ENCODE data around the gene PRDM11. TPM values are rescaled to one million over a fixed set of nuclear protein-coding genes. Genes with fewer than 3 reads are reported as not detected.

Gene PRDM11
- total RNA-seq, 1 experiment from 2014 or later, result 2.7 TPM

DNA sequence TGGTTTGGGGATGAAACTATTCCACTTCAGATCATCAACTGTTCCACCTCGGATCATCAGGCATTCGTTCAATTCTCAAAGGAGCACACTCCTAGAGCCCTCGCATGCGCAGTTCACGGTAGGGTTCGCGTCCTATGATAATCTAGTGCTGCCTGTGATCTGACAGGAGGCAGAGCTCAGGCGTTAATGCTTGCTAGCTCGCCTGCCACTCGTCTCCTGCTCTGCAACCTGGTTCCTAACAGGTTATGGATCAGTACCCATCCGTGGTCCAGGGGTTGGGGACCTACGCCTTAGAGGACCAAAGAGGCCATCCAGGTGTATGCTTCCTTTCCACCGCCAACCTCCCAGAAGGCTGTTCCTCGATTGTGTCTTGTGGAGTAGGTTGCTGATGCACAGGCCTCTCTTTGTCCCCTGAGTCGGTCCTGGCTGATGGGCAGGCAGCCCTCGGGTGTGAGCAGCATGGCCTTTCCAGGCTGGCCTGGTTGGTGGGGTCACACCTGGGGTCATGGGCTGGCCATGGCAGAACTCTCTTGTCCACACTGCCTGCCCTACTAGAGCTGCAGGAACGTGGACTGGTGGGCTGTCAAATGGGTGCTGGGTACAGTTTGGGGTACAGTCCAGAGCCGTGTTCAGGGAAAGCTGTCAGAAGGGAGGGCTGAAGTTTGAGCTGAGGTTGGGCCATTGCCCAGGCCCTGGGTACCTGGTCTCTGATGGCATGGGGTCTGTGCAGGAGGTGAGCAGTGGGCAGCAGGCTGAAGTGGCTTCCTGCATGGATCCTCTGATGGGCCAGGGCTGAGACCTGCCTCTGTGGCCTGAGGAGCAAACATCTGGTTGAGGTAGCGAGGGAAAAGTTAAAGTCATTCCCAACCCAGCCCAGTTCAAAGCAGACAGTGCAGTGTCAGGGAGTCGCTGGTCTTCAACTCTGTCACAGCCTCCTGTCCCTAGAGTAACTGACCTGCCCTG is 11.1 kb downstream of the PRDM11 start:
- Histone ChIP-seq H3K4me3 (ENCODE audit: low read length) (no peak overlapping the region), H3K4me1 (ENCODE audit: low read length) (no peaks in the 10 kb centered on the region), H3K27ac (ENCODE audit: low read length) (no peak overlapping the region), H3K79me2 (ENCODE audit: low read length) (no peaks in the 10 kb centered on the region), H3K27me3 (ENCODE audit: low read length) (no peaks in the 10 kb centered on the region), H3K9me3 (ENCODE audit: low read length) (no peaks in the 10 kb centered on the region), H3K36me3 (ENCODE audit: insufficient read depth, low read length) (no peaks in the 10 kb centered on the region), H3K9me2 (replicated peaks; ENCODE audit: insufficient read depth, low read length) (no peaks in the 10 kb centered on the region), H4K20me1 (ENCODE audit: insufficient read depth, low read depth, low read length) (peaks cover 73% of the 10 kb centered on the region), H3K4me2 (ENCODE audit: low read depth, low read length, poor library complexity, severe bottlenecking) (no peak overlapping the region), H2AFZ (ENCODE audit: low read length) (no peak overlapping the region), H3K9ac (ENCODE audit: low read length) (no peak overlapping the region)
- no peak for DNase-seq

DNA sequence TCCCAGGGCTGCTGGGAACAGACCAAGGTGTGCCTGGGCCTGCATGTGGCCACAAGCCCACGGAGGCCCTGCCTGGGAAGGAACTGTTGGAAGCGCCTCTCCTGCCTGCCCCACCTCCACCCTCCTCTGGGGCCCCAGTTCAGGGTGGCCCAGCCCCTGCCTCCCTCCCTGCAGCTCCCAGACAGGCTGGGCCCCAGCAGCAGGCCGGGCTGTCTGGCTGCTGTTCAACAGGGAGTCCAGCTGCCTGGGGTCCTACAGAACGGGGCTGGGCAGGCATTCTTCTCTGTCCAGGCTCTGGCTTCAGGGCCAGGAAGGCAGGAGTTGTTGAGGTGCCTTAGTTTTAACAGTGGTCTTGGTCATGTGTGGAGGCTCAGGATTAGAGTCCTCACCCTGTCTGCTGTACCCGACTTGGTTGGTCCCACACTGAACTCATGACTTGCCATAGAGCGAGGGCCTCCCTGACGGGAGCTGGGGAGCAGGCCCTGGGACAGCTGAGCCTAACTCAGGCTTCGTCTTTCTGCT is 11.8 kb downstream of the PRDM11 start:
- Histone ChIP-seq H3K9me2 (replicated peaks; ENCODE audit: insufficient read depth, low read length) (no peaks in the 10 kb centered on the region), H3K9ac (ENCODE audit: low read length) (no peak overlapping the region), H3K79me2 (ENCODE audit: low read length) (no peaks in the 10 kb centered on the region)

DNA sequence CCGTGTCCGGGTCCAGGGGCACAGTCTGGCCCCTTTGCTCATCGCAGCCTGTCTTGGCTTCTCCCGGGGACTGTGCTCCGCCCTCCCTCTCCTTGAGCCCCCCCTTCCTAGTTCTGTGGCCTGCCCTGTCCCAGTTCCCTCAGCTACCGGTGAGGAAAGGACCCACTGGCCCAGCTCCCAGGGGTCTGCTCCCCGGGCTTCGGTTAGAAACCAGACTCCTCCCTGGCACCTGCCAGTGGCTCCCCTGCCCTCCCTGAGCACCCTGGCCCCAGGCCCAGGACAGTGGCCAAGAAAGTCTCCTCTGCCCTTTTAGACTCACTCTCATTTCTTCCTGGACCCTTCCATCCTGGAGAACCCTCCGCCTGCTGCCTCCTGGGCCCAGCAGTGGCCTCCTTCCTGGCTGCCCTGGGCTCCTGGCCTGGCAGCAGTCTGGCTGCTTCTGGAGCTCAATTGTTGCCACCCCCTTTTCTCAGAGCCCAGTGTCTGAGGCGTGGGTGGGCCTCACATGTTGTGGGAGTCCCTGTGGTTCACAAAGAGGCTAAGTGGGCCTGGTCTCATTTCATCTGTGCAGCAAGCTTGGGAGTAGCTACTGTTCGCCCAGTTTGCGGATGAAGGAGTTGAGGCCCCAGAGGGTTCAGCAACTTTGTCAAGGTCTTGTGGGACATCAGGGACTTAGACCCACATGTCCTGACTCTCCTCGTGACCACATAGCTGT is 12.6 kb downstream of the PRDM11 start:
- H3K36me3 ChIP-seq (ENCODE audit: insufficient read depth, low read length), result no peaks in the 10 kb centered on the region
- peaks cover 82% of the 10 kb centered on the region for H4K20me1 ChIP-seq (ENCODE audit: insufficient read depth, low read depth, low read length)
- no peaks in the 10 kb centered on the region for H3K9me3 ChIP-seq (ENCODE audit: low read length)
- no peak overlapping the region for H3K27ac ChIP-seq (ENCODE audit: low read length)
- no peaks in the 10 kb centered on the region for H3K9me2 ChIP-seq (replicated peaks; ENCODE audit: insufficient read depth, low read length)
- no peak overlapping the region for H3K4me2 ChIP-seq (ENCODE audit: low read depth, low read length, poor library complexity, severe bottlenecking)
- H3K4me1 ChIP-seq (ENCODE audit: low read length), result no peaks in the 10 kb centered on the region
- no peak overlapping the region for H2AFZ ChIP-seq (ENCODE audit: low read length)
- no peak overlapping the region for H3K9ac ChIP-seq (ENCODE audit: low read length)
- no peak overlapping the region for H3K4me3 ChIP-seq (ENCODE audit: low read length)
- DNase-seq, result no peak
- H3K79me2 ChIP-seq (ENCODE audit: low read length), result no peaks in the 10 kb centered on the region
- H3K27me3 ChIP-seq (ENCODE audit: low read length), result no peaks in the 10 kb centered on the region

More for the DNA sequence above, 11.8 kb downstream of the PRDM11 start:
- H3K27ac ChIP-seq (ENCODE audit: low read length), result no peak overlapping the region
- H3K4me2 ChIP-seq (ENCODE audit: low read depth, low read length, poor library complexity, severe bottlenecking), result no peak overlapping the region
- no peak for DNase-seq
- no peaks in the 10 kb centered on the region for H3K36me3 ChIP-seq (ENCODE audit: insufficient read depth, low read length)
- H3K27me3 ChIP-seq (ENCODE audit: low read length), result no peaks in the 10 kb centered on the region
- no peak overlapping the region for H3K4me3 ChIP-seq (ENCODE audit: low read length)
- no peaks in the 10 kb centered on the region for H3K9me3 ChIP-seq (ENCODE audit: low read length)
- H3K4me1 ChIP-seq (ENCODE audit: low read length), result no peaks in the 10 kb centered on the region
- H2AFZ ChIP-seq (ENCODE audit: low read length), result no peak overlapping the region
- H4K20me1 ChIP-seq (ENCODE audit: insufficient read depth, low read depth, low read length), result peaks cover 77% of the 10 kb centered on the region

DNA sequence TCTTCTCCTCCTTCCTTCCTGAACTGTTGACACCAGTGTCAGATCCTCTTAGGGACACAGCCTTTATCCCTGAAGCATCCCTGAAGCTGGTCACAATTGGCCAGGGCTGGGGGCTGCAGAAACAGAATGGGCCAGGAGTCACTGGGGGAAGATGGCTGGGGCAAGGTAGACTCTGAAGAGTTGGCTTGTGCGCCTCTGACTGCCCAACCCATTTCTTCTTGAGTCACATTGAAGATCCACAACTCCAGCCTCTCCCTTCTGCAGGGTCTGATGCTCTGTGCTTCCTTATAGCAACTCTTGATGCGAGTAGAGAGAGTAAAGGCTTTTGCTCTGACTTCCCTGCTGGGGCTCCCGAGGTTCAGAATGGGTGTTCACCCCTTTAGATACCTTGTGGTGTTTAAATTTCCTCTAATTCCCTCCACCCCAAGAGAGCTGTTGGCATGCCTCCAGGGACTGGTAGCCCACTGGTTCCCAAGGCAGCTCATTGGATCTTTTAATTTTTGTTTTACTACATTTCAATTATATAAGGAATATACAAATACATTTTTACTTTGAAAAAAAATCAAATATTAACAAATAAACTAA is 13.4 kb downstream of the PRDM11 start:
- Histone ChIP-seq H3K27me3 (ENCODE audit: low read length) (no peaks in the 10 kb centered on the region), H3K79me2 (ENCODE audit: low read length) (no peaks in the 10 kb centered on the region), H3K9me3 (ENCODE audit: low read length) (no peaks in the 10 kb centered on the region), H2AFZ (ENCODE audit: low read length) (no peak overlapping the region), H3K4me1 (ENCODE audit: low read length) (no peaks in the 10 kb centered on the region), H3K27ac (ENCODE audit: low read length) (no peak overlapping the region), H3K36me3 (ENCODE audit: insufficient read depth, low read length) (no peaks in the 10 kb centered on the region), H4K20me1 (ENCODE audit: insufficient read depth, low read depth, low read length) (peaks cover 80% of the 10 kb centered on the region), H3K9me2 (replicated peaks; ENCODE audit: insufficient read depth, low read length) (no peaks in the 10 kb centered on the region), H3K9ac (ENCODE audit: low read length) (no peak overlapping the region), H3K4me2 (ENCODE audit: low read depth, low read length, poor library complexity, severe bottlenecking) (no peak overlapping the region), H3K4me3 (ENCODE audit: low read length) (no peak overlapping the region)
- no peak for DNase-seq

DNA sequence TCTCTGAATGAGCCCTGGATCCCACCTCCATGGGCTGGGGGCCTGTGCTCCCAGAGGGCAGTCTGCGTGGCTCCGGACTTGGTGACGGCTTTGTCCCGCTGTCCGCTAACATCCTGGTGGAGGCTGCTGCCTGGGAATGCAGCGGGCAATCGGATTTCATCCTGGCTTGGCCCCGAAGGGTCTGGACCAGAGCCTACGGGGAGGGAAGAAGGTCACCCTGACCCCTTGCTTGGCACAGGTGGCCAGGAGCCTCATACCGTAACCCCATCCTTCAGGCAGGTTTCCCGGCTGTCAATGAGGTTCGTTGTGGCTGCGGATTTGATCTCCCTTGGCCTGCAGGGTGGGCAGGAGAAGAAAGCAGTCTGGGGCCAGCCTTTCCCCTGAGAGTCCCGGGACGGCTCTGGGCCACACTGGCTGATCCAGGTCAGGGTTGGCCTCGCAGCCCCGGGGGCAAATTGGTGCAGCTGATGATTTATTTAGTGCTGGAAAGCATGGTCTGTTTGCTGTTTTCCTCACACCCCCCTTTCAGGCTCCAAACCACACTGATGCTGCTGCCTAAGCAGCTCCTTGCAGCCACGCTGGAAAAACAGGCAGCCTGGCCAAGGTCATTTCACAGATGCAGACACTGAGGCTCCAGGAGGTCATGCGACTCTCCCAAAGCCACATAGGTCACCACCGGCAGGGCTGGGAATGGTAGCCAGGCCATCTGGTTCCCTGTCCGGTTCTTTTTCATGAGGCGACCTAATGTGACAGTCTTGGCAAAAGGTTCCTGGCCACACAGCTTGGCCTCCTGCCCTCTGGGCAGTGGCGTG is 15.0 kb downstream of the PRDM11 start:
- Histone ChIP-seq H3K9me3 (ENCODE audit: low read length) (no peaks in the 10 kb centered on the region), H4K20me1 (ENCODE audit: insufficient read depth, low read depth, low read length) (peaks cover 82% of the 10 kb centered on the region), H2AFZ (ENCODE audit: low read length) (no peak overlapping the region), H3K27ac (ENCODE audit: low read length) (no peak overlapping the region), H3K36me3 (ENCODE audit: insufficient read depth, low read length) (no peaks in the 10 kb centered on the region), H3K9ac (ENCODE audit: low read length) (no peak overlapping the region), H3K4me3 (ENCODE audit: low read length) (no peak overlapping the region), H3K27me3 (ENCODE audit: low read length) (no peaks in the 10 kb centered on the region), H3K4me1 (ENCODE audit: low read length) (no peaks in the 10 kb centered on the region), H3K4me2 (ENCODE audit: low read depth, low read length, poor library complexity, severe bottlenecking) (no peak overlapping the region), H3K79me2 (ENCODE audit: low read length) (no peaks in the 10 kb centered on the region), H3K9me2 (replicated peaks; ENCODE audit: insufficient read depth, low read length) (no peaks in the 10 kb centered on the region)
- DNase-seq, result no peak

DNA sequence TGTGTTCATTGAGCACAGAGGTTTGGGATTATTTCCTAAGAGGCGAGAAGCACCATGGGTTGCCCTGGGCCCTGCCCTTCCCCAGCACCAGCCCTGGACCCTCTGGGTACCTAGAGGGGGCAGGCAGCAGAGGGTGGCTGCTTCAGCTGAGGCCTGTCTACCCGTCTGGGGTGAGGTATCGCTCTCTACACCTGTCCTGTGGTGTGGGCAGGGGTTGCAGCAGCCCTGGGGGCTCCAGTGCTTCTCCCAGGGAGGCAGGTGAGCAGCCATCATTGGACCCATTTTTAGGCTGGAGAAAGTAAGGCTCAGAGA is 15.6 kb downstream of the PRDM11 start:
- Histone ChIP-seq H3K4me2 (ENCODE audit: low read depth, low read length, poor library complexity, severe bottlenecking) (no peak overlapping the region), H3K36me3 (ENCODE audit: insufficient read depth, low read length) (no peaks in the 10 kb centered on the region), H3K27ac (ENCODE audit: low read length) (no peak overlapping the region), H3K9ac (ENCODE audit: low read length) (no peak overlapping the region), H3K4me3 (ENCODE audit: low read length) (no peak overlapping the region), H3K4me1 (ENCODE audit: low read length) (no peaks in the 10 kb centered on the region), H4K20me1 (ENCODE audit: insufficient read depth, low read depth, low read length) (peaks cover 82% of the 10 kb centered on the region), H2AFZ (ENCODE audit: low read length) (no peak overlapping the region), H3K79me2 (ENCODE audit: low read length) (no peaks in the 10 kb centered on the region), H3K9me2 (replicated peaks; ENCODE audit: insufficient read depth, low read length) (no peaks in the 10 kb centered on the region), H3K9me3 (ENCODE audit: low read length) (no peaks in the 10 kb centered on the region), H3K27me3 (ENCODE audit: low read length) (no peaks in the 10 kb centered on the region)
- DNase-seq, result no peak

DNA sequence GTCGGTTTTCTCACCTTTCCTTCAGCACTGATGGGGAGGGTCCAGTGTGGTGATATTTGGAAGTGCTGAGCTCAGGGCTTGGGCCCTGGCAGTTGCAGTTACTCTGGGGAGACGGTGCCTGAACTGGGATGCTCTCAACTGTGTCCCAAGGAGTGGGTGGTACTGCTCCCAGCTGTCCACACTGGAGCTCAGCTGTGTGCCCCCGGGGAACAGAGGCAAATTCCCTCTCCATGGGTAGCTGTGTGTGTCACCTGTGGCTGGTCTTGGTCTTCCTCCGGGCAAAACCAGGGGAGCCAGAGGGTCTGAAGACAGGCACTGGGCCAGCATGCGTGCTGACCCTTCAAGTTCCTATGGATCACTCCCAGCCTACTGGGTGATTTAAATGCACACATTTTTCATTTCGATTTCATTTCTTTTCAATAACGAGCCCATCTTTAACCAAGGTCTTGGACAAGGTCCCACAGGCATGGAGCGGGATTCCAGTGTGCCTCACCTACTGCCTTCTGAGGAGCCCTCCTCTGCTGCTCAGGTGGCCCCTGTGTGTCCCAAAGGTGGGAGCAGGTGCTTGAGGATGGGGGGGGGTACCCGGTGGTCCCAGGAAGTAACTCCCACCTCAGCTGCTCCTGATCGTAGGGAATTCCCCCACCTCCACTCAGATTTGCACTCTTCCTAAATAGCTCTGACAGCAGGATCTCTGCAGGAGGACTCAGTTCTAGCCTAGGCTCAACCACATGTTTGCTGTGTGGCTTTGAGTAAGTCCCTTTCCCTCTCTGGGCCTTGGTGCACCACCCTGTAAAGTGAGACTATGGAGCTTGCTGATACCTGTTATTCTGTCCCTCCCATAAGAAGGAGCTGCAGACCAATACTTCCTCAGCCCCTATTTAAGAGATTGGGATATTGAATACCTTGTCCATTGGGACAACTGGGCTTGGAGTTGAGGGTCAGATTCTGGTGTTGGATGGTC is 16.8 kb downstream of the PRDM11 start:
- Histone ChIP-seq H3K79me2 (ENCODE audit: low read length) (no peaks in the 10 kb centered on the region), H3K4me2 (ENCODE audit: low read depth, low read length, poor library complexity, severe bottlenecking) (no peak overlapping the region), H3K4me3 (ENCODE audit: low read length) (no peak overlapping the region), H3K9me2 (replicated peaks; ENCODE audit: insufficient read depth, low read length) (no peaks in the 10 kb centered on the region), H3K27me3 (ENCODE audit: low read length) (no peaks in the 10 kb centered on the region), H3K4me1 (ENCODE audit: low read length) (no peaks in the 10 kb centered on the region), H3K9me3 (ENCODE audit: low read length) (no peaks in the 10 kb centered on the region), H2AFZ (ENCODE audit: low read length) (no peak overlapping the region), H3K36me3 (ENCODE audit: insufficient read depth, low read length) (no peaks in the 10 kb centered on the region), H4K20me1 (ENCODE audit: insufficient read depth, low read depth, low read length) (peaks cover 88% of the 10 kb centered on the region), H3K9ac (ENCODE audit: low read length) (no peak overlapping the region), H3K27ac (ENCODE audit: low read length) (no peak overlapping the region)
- DNase-seq, result no peak

All from Karpas-422 (cell line).